HepG2 (cell line): ENCODE results near the gene FUCA2. TPM values are rescaled to one million over a fixed set of nuclear protein-coding genes. Genes with fewer than 3 reads are reported as not detected.

Experiments used
- ASH2L ChIP-seq: fragments of 300-600, 200-600 bp; sonication (generic); IDR thresholded peaks from 2 replicates; pipeline ENCODE4 v1.7.0; 2017; ENCODE audit warnings: low read depth, mild to moderate bottlenecking, moderate library complexity, mixed read lengths, low read length; ENCODE audit not compliant: insufficient read length
- DMAP1 ChIP-seq: IDR thresholded peaks from 2 replicates; pipeline ENCODE4 v1.6.1; 2016
- EEA1 ChIP-seq: sonication (generic); formaldehyde crosslinking; IDR thresholded peaks from 2 replicates; pipeline ENCODE4 v1.5.1; 2020; ENCODE audit warnings: mild to moderate bottlenecking, missing genetic modification reagents, borderline replicate concordance
- FOXJ3 ChIP-seq: sonication (generic); formaldehyde crosslinking; IDR thresholded peaks from 2 replicates; pipeline ENCODE4 v1.4.0; 2020; ENCODE audit warnings: missing genetic modification reagents, mild to moderate bottlenecking, borderline replicate concordance
- HDAC2 ChIP-seq: sonication (generic); formaldehyde crosslinking; IDR thresholded peaks from 2 replicates; pipeline ENCODE4 v1.4.0; 2020; ENCODE audit warnings: missing genetic modification reagents
- RARG ChIP-seq: sonication (generic); formaldehyde crosslinking; IDR thresholded peaks from 2 replicates; pipeline ENCODE4 v1.4.0; 2020; ENCODE audit warnings: low read depth, mild to moderate bottlenecking, missing genetic modification reagents
- RFXANK ChIP-seq: IDR thresholded peaks from 2 replicates; pipeline ENCODE4 v1.6.1; 2016
- STAT5B ChIP-seq: sonication (generic); formaldehyde crosslinking; IDR thresholded peaks from 2 replicates; pipeline ENCODE4 v1.4.0; 2020; ENCODE audit warnings: missing genetic modification reagents
- TFAP4 ChIP-seq: sonication (generic); IDR thresholded peaks from 2 replicates; pipeline ENCODE4 v1.6.1; 2016; ENCODE audit warnings: low read depth, borderline replicate concordance
- ZBTB26 ChIP-seq: IDR thresholded peaks from 2 replicates; pipeline ENCODE4 v1.6.1; 2016; ENCODE audit warnings: missing compliant biosample characterization, missing genetic modification reagents, borderline replicate concordance
- ZFAT ChIP-seq: sonication (generic); formaldehyde crosslinking; conservative IDR thresholded peaks from 2 replicates; pipeline ENCODE4 v1.8.1; 2023; ENCODE audit warnings: missing genetic modification reagents, inconsistent platforms
- ZNF121 ChIP-seq: sonication (generic); formaldehyde crosslinking; IDR thresholded peaks from 2 replicates; pipeline ENCODE4 v1.5.0; 2020; ENCODE audit warnings: mild to moderate bottlenecking, missing genetic modification reagents
- ZNF253 ChIP-seq: sonication (generic); formaldehyde crosslinking; IDR thresholded peaks from 2 replicates; pipeline ENCODE4 v1.8.0; 2022; ENCODE audit warnings: mild to moderate bottlenecking, missing genetic modification reagents, borderline replicate concordance
- ZNF382 ChIP-seq: sonication (generic); formaldehyde crosslinking; IDR thresholded peaks from 2 replicates; pipeline ENCODE4 v1.5.0; 2020; ENCODE audit warnings: missing genetic modification reagents, mild to moderate bottlenecking, borderline replicate concordance
- ZNF724P ChIP-seq: sonication (generic); formaldehyde crosslinking; IDR thresholded peaks from 2 replicates; pipeline ENCODE4 v1.8.0; 2022; ENCODE audit warnings: missing genetic modification reagents, borderline replicate concordance
- ZNF737 ChIP-seq: sonication (generic); formaldehyde crosslinking; IDR thresholded peaks from 2 replicates; pipeline ENCODE4 v1.5.0; 2020; ENCODE audit warnings: missing genetic modification reagents, mild to moderate bottlenecking, borderline replicate concordance
- ZNF800 ChIP-seq: sonication (generic); formaldehyde crosslinking; IDR thresholded peaks from 2 replicates; pipeline ENCODE4 v1.4.0; 2020; ENCODE audit warnings: missing genetic modification reagents
- polyA plus RNA-seq, 8 experiments: library from polyadenylated mRNA; depleted of rRNA in 3 of 8; stranded (reverse) in 7 of 8; unstranded in 1 of 8; fragments of >200 nt; fragmentation: Illumina TruSeq in 4 of 8; extraction: Trizol in 4 of 8; gene quantifications; 2 replicates each; pipeline versions ENCODE4 v1.2.1 to v1.2.3, GENCODE V29; 2011 to 2016; ENCODE audit warnings: low read depth in 4 of 8, missing spikeins in 1 of 8, mixed read lengths in 1 of 8; ENCODE audit not compliant: insufficient read depth in 1 of 8
- total RNA-seq, 5 experiments: library from RNA; depleted of rRNA; stranded (reverse); fragments of >200 nt; fragmentation: Illumina TruSeq; extraction: Trizol; gene quantifications; 2 replicates each; pipeline ENCODE4 v1.2.3, GENCODE V29; 2016; ENCODE audit warnings: low read depth in 1 of 5
- TF ChIP-seq, protein P1 (sequence below): sonication (generic); formaldehyde crosslinking; IDR thresholded peaks from 2 replicates; pipeline ENCODE4 v1.5.0; 2020; ENCODE audit warnings: missing genetic modification reagents
- TF ChIP-seq, protein P2 (sequence below): sonication (generic); formaldehyde crosslinking; IDR thresholded peaks from 2 replicates; pipeline ENCODE4 v1.5.1; 2020; ENCODE audit warnings: missing genetic modification reagents, mild to moderate bottlenecking, borderline replicate concordance
- TF ChIP-seq, protein P3 (sequence below): sonication (generic); formaldehyde crosslinking; IDR thresholded peaks from 2 replicates; pipeline ENCODE4 v1.4.0; 2020; ENCODE audit warnings: missing genetic modification reagents, low read depth, mild to moderate bottlenecking, borderline replicate concordance

The FUCA2 gene
- total and polyA plus RNA-seq, 2 of the 13 experiments (the other 11 are each of a cell fraction or from before 2014, with no cell fraction given) = 87.4 to 144 TPM

- TF ChIP-seq TFAP4 (no peak), RFXANK (CRISPR knock-in tag) (no peak), ASH2L (no peak), HDAC2 (CRISPR knock-in tag) (peak; percentile 63; the same call in 1 of the 2 replicates), RARG (CRISPR knock-in tag) (no peak), ZNF800 (peak; percentile 76; the same call in 1 of the 2 replicates), ZBTB26 (CRISPR knock-in tag) (no peak), ZFAT (CRISPR knock-in tag) (no peak), ZNF737 (CRISPR knock-in tag) (no peak), ZNF253 (CRISPR knock-in tag) (no peak), ZNF121 (CRISPR knock-in tag) (no peak), EEA1 (CRISPR knock-in tag) (peak; percentile 1; the same call in 1 of the 2 replicates), ZNF724P (no peak), DMAP1 (CRISPR knock-in tag) (no peak), ZNF382 (CRISPR knock-in tag) (no peak), STAT5B (CRISPR knock-in tag) (no peak), FOXJ3 (CRISPR knock-in tag) (no peak)
- TF ChIP-seq, protein P1, sequence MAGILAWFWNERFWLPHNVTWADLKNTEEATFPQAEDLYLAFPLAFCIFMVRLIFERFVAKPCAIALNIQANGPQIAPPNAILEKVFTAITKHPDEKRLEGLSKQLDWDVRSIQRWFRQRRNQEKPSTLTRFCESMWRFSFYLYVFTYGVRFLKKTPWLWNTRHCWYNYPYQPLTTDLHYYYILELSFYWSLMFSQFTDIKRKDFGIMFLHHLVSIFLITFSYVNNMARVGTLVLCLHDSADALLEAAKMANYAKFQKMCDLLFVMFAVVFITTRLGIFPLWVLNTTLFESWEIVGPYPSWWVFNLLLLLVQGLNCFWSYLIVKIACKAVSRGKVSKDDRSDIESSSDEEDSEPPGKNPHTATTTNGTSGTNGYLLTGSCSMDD = no peak
- TF ChIP-seq, protein P2, sequence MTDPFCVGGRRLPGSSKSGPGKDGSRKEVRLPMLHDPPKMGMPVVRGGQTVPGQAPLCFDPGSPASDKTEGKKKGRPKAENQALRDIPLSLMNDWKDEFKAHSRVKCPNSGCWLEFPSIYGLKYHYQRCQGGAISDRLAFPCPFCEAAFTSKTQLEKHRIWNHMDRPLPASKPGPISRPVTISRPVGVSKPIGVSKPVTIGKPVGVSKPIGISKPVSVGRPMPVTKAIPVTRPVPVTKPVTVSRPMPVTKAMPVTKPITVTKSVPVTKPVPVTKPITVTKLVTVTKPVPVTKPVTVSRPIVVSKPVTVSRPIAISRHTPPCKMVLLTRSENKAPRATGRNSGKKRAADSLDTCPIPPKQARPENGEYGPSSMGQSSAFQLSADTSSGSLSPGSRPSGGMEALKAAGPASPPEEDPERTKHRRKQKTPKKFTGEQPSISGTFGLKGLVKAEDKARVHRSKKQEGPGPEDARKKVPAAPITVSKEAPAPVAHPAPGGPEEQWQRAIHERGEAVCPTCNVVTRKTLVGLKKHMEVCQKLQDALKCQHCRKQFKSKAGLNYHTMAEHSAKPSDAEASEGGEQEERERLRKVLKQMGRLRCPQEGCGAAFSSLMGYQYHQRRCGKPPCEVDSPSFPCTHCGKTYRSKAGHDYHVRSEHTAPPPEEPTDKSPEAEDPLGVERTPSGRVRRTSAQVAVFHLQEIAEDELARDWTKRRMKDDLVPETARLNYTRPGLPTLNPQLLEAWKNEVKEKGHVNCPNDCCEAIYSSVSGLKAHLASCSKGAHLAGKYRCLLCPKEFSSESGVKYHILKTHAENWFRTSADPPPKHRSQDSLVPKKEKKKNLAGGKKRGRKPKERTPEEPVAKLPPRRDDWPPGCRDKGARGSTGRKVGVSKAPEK = no peak
- TF ChIP-seq, protein P3, sequence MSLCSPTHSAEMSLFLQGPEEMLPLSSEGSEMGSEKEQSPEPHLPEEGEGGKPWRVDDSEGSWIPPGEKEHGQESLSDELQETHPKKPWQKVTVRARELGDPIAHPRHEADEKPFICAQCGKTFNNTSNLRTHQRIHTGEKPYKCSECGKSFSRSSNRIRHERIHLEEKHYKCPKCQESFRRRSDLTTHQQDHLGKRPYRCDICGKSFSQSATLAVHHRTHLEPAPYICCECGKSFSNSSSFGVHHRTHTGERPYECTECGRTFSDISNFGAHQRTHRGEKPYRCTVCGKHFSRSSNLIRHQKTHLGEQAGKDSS (CRISPR knock-in tag) = no peak
Observed at GRCh38 chr6:143536866-143537691, 25.6 kb upstream of the FUCA2 start (continued).
